HCT116 (cell line): ENCODE measurements around the gene FANK1. TPM values are rescaled to one million over a fixed set of nuclear protein-coding genes. Genes with fewer than 3 reads are reported as not detected.
A peak's percentile ranks its signal among the peaks of the same experiment; 100 is the strongest.

Experiments used
- ATAC-seq: fragments of 200-7000 bp; cut with Tn5 transposase; 2 replicates; pipeline ENCODE4 v1.9.1; 2020; ENCODE audit warnings: mild to moderate bottlenecking, moderate library complexity
- BruUV-seq: library from RNA; stranded (reverse); fragments of 400-500 nt; replicated peaks from 2 replicates; lab custom pipeline; 2021; lab: Mats Ljungman, UMichigan
- CTCF ChIA-PET: fragments of 300-600 bp; sonication (Branson Sonifier 250); formaldehyde crosslinking; loops from one replicate; lab custom pipeline; 2021; ENCODE audit warnings: antibody characterized with exemption; lab: Charles Lee
- POLR2A ChIA-PET: fragments of 300-600, 350-600 bp; sonication (Branson Sonifier 250); formaldehyde crosslinking; loops from one replicate; lab custom pipeline; 2021; ENCODE audit warnings: antibody characterized with exemption; lab: Charles Lee
- RAD21 ChIA-PET, 2 experiments: fragments of 300-600 bp; sonication (Branson Sonifier 250); formaldehyde crosslinking; loops; one replicate each; lab custom pipeline; 2023; ENCODE audit warnings: low total read pairs in 2 of 2; ENCODE audit not compliant: uncharacterized antibody in 2 of 2, unreplicated experiment in 2 of 2, low non-redundant PET in 1 of 2; lab: Charles Lee
- DNase-seq: peaks from one replicate; pipeline ENCODE4 v3.0.0-alpha.2; 2010; ENCODE audit warnings: low read depth, low spot score
- H2AFZ ChIP-seq: fragments of 200-600 bp; shearing (Covaris generic), sonication (generic); 2 replicates; pipeline ENCODE4 v1.6.1; 2017; ENCODE audit warnings: low read depth, mixed run types, mixed read lengths, antibody characterized with exemption, low read length; ENCODE audit not compliant: poor library complexity, severe bottlenecking
- H3K27ac ChIP-seq: 2 replicates; pipeline ENCODE4 v1.5.1; 2012; ENCODE audit warnings: low read depth, low read length
- H3K27me3 ChIP-seq: fragments of 200-600 bp; sonication (generic); 2 replicates; pipeline ENCODE4 v1.6.1; 2016; ENCODE audit warnings: mixed run types, low read length, mixed read lengths; ENCODE audit not compliant: insufficient read depth
- H3K36me3 ChIP-seq, 2 experiments: fragments of 200-500 bp in 1 of 2; fragments of 200-600 bp in 1 of 2; sonication (Bioruptor generic) in 1 of 2; sonication (generic) in 1 of 2; 2 replicates each; pipeline versions ENCODE4 v1.5.1 to v1.6.1; 2014 to 2016; ENCODE audit warnings: low read length in 2 of 2, inconsistent platforms in 1 of 2, mixed read lengths in 1 of 2, mixed run types in 1 of 2; ENCODE audit not compliant: insufficient read depth in 2 of 2, control insufficient read depth in 1 of 2
- H3K4me1 ChIP-seq, 2 experiments: fragments of 200-600 bp in 1 of 2; sonication (generic) in 1 of 2; 2 replicates each; pipeline versions ENCODE4 v1.5.1 to v1.6.1; 2012 to 2017; ENCODE audit warnings: low read length in 2 of 2, inconsistent platforms in 1 of 2, mild to moderate bottlenecking in 1 of 2, mixed read lengths in 1 of 2, mixed run types in 1 of 2, moderate library complexity in 1 of 2; ENCODE audit not compliant: insufficient read depth in 2 of 2, control insufficient read depth in 1 of 2
- H3K4me2 ChIP-seq: fragments of 200-600 bp; sonication (generic); 2 replicates; pipeline ENCODE4 v1.6.1; 2017; ENCODE audit warnings: mixed run types, low read length, mixed read lengths
- H3K4me3 ChIP-seq, 2 experiments: fragments of 200-600 bp in 1 of 2; sonication (generic) in 1 of 2; replicated peaks in 1 of 2; 2 replicates each; pipeline ENCODE4 v1.5.1; 2011 to 2016; ENCODE audit warnings: low read length in 2 of 2, control low read depth in 1 of 2, low read depth in 1 of 2, mild to moderate bottlenecking in 1 of 2, mixed read lengths in 1 of 2, mixed run types in 1 of 2
- H3K79me2 ChIP-seq: fragments of 200-600 bp; sonication (generic); 2 replicates; pipeline ENCODE4 v1.6.1; 2017; ENCODE audit warnings: mild to moderate bottlenecking, mixed run types, low read length, moderate library complexity, mixed read lengths; ENCODE audit not compliant: insufficient read depth
- H3K9ac ChIP-seq: fragments of 200-600 bp; sonication (generic); 2 replicates; pipeline ENCODE4 v1.6.1; 2016; ENCODE audit warnings: low read length, mixed read lengths
- H3K9me2 ChIP-seq: fragments of 200-600 bp; sonication (generic), shearing (Covaris generic); 2 replicates; pipeline ENCODE4 v1.6.1; 2017; ENCODE audit warnings: mixed run types, mild to moderate bottlenecking, moderate library complexity; ENCODE audit not compliant: insufficient read depth
- H3K9me3 ChIP-seq, 2 experiments: fragments of 200-500 bp in 1 of 2; fragments of 200-600 bp in 1 of 2; sonication (Bioruptor generic) in 1 of 2; sonication (generic) in 1 of 2; 2 replicates each; pipeline ENCODE4 v1.6.1; 2014 to 2017; ENCODE audit warnings: low read length in 2 of 2, mixed read lengths in 2 of 2, inconsistent platforms in 1 of 2, low read depth in 1 of 2, mild to moderate bottlenecking in 1 of 2, mixed run types in 1 of 2, moderate library complexity in 1 of 2; ENCODE audit not compliant: control insufficient read depth in 1 of 2, insufficient read depth in 1 of 2
- H4K20me1 ChIP-seq: fragments of 200-600 bp; sonication (generic), shearing (Covaris generic); 2 replicates; pipeline ENCODE4 v1.6.1; 2017; ENCODE audit warnings: mixed run types, mild to moderate bottlenecking, moderate library complexity; ENCODE audit not compliant: insufficient read depth
- CBX3 ChIP-seq: IDR thresholded peaks from 2 replicates; pipeline ENCODE4 v1.6.1; 2012; ENCODE audit warnings: low read depth
- CEBPB ChIP-seq: IDR thresholded peaks from 2 replicates; pipeline ENCODE4 v1.6.1; 2012; ENCODE audit warnings: low read depth
- ELF1 ChIP-seq: IDR thresholded peaks from 2 replicates; pipeline ENCODE4 v1.6.1; 2012; ENCODE audit warnings: low read depth, borderline replicate concordance
- FOSL1 ChIP-seq: IDR thresholded peaks from 2 replicates; pipeline ENCODE4 v1.6.1; 2012; ENCODE audit warnings: low read depth
- JUND ChIP-seq: IDR thresholded peaks from 2 replicates; pipeline ENCODE4 v1.6.1; 2012
- POLR2AphosphoS5 ChIP-seq: IDR thresholded peaks from 2 replicates; pipeline ENCODE4 v1.6.1; 2011; ENCODE audit warnings: mild to moderate bottlenecking, low read depth, low read length, moderate library complexity
- RAD21 ChIP-seq: IDR thresholded peaks from 2 replicates; pipeline ENCODE4 v1.6.1; 2012; ENCODE audit warnings: low read depth, mild to moderate bottlenecking
- SIN3A ChIP-seq: IDR thresholded peaks from 2 replicates; pipeline ENCODE4 v1.6.1; 2012; ENCODE audit warnings: low read depth
- YY1 ChIP-seq: IDR thresholded peaks from 2 replicates; pipeline ENCODE4 v1.6.1; 2011; ENCODE audit warnings: low read length, low read depth, moderate library complexity, mild to moderate bottlenecking; ENCODE audit not compliant: insufficient replicate concordance; ENCODE audit errors: extremely low read depth
- ZFX ChIP-seq: fragments of 450-650 bp; IDR thresholded peaks from 2 replicates; pipeline ENCODE4 v1.6.1; 2017
- intact Hi-C: fragments of 100-400 bp; cut with micrococcal nuclease; formaldehyde crosslinking; loops from 2 replicates; pipeline ENCODE4 v1.10.0; 2022
- total RNA-seq: library from RNA; stranded (reverse); gene quantifications from one replicate; pipeline ENCODE4 v1.2.1, GENCODE V29; 2021; ENCODE audit not compliant: unreplicated experiment
- TF ChIP-seq, protein P1 (sequence below): IDR thresholded peaks from 2 replicates; pipeline ENCODE4 v1.6.1; 2012; ENCODE audit warnings: low read depth
- TF ChIP-seq, protein P2 (sequence below): IDR thresholded peaks from 2 replicates; pipeline ENCODE4 v1.6.1; 2011; ENCODE audit warnings: mild to moderate bottlenecking, low read length, moderate library complexity; ENCODE audit not compliant: insufficient replicate concordance; ENCODE audit errors: extremely low read depth
- TF ChIP-seq, protein P3 (sequence below): IDR thresholded peaks from 2 replicates; pipeline ENCODE4 v1.6.1; 2012

FANK1 gene
- total RNA-seq, 1 experiment from 2014 or later = 5.4 TPM

DNA sequence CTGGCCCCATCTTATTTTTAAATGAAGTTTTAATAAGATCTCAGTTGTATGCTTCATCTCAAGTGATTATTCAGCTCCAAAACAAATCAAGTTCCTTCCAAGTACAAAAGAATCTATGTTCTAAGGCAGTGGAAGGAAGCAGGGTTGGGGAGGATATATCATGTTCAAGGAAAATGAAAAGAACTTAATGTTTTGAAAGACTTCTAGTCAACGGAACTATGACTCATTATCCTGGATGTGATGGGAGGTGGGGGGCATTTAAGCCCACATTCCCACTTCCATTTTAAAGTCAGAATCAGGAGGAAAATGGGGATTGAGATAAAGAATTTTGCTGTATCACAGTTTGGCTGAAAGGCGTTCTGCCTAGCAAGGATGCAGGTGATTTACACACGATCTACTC lies 59.4 kb downstream of the FANK1 start:
- intact Hi-C loops = no loop called here
- ATAC-seq (no peak), DNase-seq (no peak)
- H3K9me2 ChIP-seq = no peaks in the 10 kb centered on the region
- H3K4me3 ChIP-seq = no peak overlapping the region
- no peak overlapping the region for H3K4me2 ChIP-seq
- TF ChIP-seq CBX3 (no peak), RAD21 (no peak), ZFX (no peak)
- H3K4me1 ChIP-seq = no peaks in the 10 kb centered on the region
- BruUV-seq = no TSS peak
- H2AFZ ChIP-seq = no peak overlapping the region
- H4K20me1 ChIP-seq = no peaks in the 10 kb centered on the region
- ChIA-PET CTCF (no interaction called here), POLR2A (interaction anchor here (0.8 kb wide), 1 partner anchor 297 kb away, joined by 7 read pairs; no protein-coding TSS in a partner anchor), RAD21 (no interaction called here)
- H3K27ac ChIP-seq = no peak overlapping the region
- no peaks in the 10 kb centered on the region for H3K79me2 ChIP-seq
- H3K27me3 ChIP-seq = no peaks in the 10 kb centered on the region
- peaks cover 17 to 21% of the 10 kb centered on the region in 2 experiments; a peak in 2 of 4 replicates for H3K9me3 ChIP-seq
- H3K9ac ChIP-seq = no peak overlapping the region
- H3K36me3 ChIP-seq = no peaks in the 10 kb centered on the region

DNA sequence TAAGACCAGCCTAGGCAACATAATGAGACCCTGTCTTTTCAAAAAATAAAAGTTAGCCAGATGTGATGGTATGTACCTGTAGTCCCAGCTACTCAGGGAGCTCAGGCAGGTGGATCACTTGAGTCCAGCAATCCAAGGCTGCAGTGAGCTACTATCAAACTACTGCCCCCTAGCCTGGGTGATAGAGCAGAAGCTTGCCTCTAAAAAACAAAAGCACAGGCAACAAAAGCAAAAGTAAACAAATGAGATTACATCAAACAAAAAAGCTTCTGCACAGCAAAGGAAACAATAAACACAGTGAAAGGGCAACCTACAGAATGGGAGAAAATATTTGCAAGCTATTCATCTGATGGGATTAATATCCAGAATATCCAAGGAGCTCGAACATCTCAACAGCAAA lies 65.4 kb downstream of the FANK1 start:
- Histone ChIP-seq H2AFZ (no peak overlapping the region), H3K27ac (no peak overlapping the region), H3K4me2 (no peak overlapping the region), H3K9me3 (no peaks in the 10 kb centered on the region), H3K79me2 (no peaks in the 10 kb centered on the region), H3K36me3 (no peaks in the 10 kb centered on the region), H3K9me2 (no peaks in the 10 kb centered on the region), H3K9ac (no peak overlapping the region), H3K4me3 (no peak overlapping the region), H3K27me3 (no peaks in the 10 kb centered on the region), H4K20me1 (no peaks in the 10 kb centered on the region), H3K4me1 (no peaks in the 10 kb centered on the region)
- BruUV-seq = no TSS peak
- intact Hi-C loops = no loop called here
- POLR2A ChIA-PET = no interaction called here
- CTCF ChIA-PET = interaction anchor here (1.1 to 1.6 kb wide), 5 partner anchors 9 to 114 kb away, joined by 3 to 11 read pairs (median 4); no protein-coding TSS in a partner anchor
- DNase-seq (no peak), ATAC-seq (peak; percentile 78)
- RAD21 ChIA-PET = no interaction called here
- TF ChIP-seq, protein P1, sequence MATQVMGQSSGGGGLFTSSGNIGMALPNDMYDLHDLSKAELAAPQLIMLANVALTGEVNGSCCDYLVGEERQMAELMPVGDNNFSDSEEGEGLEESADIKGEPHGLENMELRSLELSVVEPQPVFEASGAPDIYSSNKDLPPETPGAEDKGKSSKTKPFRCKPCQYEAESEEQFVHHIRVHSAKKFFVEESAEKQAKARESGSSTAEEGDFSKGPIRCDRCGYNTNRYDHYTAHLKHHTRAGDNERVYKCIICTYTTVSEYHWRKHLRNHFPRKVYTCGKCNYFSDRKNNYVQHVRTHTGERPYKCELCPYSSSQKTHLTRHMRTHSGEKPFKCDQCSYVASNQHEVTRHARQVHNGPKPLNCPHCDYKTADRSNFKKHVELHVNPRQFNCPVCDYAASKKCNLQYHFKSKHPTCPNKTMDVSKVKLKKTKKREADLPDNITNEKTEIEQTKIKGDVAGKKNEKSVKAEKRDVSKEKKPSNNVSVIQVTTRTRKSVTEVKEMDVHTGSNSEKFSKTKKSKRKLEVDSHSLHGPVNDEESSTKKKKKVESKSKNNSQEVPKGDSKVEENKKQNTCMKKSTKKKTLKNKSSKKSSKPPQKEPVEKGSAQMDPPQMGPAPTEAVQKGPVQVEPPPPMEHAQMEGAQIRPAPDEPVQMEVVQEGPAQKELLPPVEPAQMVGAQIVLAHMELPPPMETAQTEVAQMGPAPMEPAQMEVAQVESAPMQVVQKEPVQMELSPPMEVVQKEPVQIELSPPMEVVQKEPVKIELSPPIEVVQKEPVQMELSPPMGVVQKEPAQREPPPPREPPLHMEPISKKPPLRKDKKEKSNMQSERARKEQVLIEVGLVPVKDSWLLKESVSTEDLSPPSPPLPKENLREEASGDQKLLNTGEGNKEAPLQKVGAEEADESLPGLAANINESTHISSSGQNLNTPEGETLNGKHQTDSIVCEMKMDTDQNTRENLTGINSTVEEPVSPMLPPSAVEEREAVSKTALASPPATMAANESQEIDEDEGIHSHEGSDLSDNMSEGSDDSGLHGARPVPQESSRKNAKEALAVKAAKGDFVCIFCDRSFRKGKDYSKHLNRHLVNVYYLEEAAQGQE = no peak
- TF ChIP-seq JUND = no peak
- TF ChIP-seq RAD21 = peak; percentile 50; the same call in 1 of the 2 replicates
- TF ChIP-seq, protein P2, sequence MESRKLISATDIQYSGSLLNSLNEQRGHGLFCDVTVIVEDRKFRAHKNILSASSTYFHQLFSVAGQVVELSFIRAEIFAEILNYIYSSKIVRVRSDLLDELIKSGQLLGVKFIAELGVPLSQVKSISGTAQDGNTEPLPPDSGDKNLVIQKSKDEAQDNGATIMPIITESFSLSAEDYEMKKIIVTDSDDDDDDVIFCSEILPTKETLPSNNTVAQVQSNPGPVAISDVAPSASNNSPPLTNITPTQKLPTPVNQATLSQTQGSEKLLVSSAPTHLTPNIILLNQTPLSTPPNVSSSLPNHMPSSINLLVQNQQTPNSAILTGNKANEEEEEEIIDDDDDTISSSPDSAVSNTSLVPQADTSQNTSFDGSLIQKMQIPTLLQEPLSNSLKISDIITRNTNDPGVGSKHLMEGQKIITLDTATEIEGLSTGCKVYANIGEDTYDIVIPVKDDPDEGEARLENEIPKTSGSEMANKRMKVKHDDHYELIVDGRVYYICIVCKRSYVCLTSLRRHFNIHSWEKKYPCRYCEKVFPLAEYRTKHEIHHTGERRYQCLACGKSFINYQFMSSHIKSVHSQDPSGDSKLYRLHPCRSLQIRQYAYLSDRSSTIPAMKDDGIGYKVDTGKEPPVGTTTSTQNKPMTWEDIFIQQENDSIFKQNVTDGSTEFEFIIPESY = no peak
- TF ChIP-seq ZFX = no peak
- TF ChIP-seq POLR2AphosphoS5 = no peak
- TF ChIP-seq FOSL1 = no peak
- no peak for TF ChIP-seq SIN3A
- TF ChIP-seq CEBPB = no peak
- TF ChIP-seq, protein P3, sequence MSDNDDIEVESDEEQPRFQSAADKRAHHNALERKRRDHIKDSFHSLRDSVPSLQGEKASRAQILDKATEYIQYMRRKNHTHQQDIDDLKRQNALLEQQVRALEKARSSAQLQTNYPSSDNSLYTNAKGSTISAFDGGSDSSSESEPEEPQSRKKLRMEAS = no peak
- no peak for TF ChIP-seq ELF1
- no peak for TF ChIP-seq YY1
